Fibroblast of pulmonary artery (primary cell): Measurements from ENCODE around the gene WWOX.

Experiments
- DNase-seq: peaks from one replicate; pipeline ENCODE4 v3.0.0-alpha.2; 2010; ENCODE audit warnings: low read depth
- H3K4me3 ChIP-seq: replicated peaks from 2 replicates; pipeline ENCODE4 v1.5.1; 2011; ENCODE audit warnings: low read depth, mild to moderate bottlenecking, control low read depth, low read length, moderate library complexity
- CTCF ChIP-seq: IDR thresholded peaks from 2 replicates; pipeline ENCODE4 v1.5.1; 2011; ENCODE audit warnings: mild to moderate bottlenecking, control low read depth, low read length, inconsistent platforms; ENCODE audit errors: missing control alignments

Gene WWOX

GRCh38 chr16:78224342-78224741 lies 124.9 kb downstream of the WWOX start:
- no peak overlapping the region for H3K4me3 ChIP-seq
- TF ChIP-seq CTCF: no peak
- no peak for DNase-seq

- DNase-seq: no peak
- no peak overlapping the region for H3K4me3 ChIP-seq
- TF ChIP-seq CTCF: no peak
Measured at GRCh38 chr16:78225919-78226318, 126.5 kb downstream of the WWOX start.

DNA sequence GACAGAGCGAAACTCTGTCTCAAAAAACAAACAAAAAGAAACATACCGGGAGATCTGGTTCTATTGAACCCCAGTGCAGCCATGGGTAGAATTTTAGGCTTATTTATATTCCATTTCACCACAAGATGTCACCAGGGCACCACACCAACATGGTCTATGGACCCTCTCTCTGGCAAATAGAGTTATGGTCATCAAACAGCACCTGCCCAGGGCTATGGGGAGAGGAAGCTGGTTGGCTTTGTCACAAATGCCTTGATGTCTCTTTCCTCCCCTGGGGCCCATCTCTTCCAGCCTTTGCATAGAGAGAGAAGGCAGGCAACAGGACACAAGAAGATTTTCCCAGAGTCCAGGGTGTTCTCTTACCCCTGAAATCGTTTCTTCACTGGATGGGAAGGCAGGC lies 128.4 kb downstream of the WWOX start:
- no peak for DNase-seq
- no peak overlapping the region for H3K4me3 ChIP-seq
- no peak for TF ChIP-seq CTCF

DNA sequence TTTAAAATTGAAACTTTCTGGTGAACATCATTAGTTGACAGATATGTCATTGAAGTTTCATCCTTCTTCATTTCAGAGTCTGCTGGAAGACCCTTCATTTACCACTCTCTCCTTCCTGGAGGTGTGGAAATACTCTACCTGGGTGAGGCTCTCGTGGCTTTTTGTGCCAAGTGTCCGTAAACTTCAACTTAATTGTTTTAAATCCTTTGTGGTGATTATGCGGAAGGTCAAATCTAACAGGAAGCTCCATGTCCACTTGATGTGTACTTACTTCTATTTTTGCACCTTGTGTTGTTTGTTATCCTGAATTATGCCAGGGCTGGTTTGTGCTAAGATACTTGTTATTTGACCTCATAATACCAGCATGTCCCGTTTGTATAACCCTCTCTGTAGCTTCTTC lies 129.2 kb downstream of the WWOX start:
- no peak for DNase-seq
- no peak overlapping the region for H3K4me3 ChIP-seq
- TF ChIP-seq CTCF: no peak

GRCh38 chr16:78230832-78231231 lies 131.4 kb downstream of the WWOX start:
- no peak for TF ChIP-seq CTCF
- H3K4me3 ChIP-seq: no peak overlapping the region
- peak; percentile 6 for DNase-seq

GRCh38 chr16:78235168-78235800 lies 135.8 kb downstream of the WWOX start:
- DNase-seq: peak; percentile 58
- H3K4me3 ChIP-seq: no peak overlapping the region
- TF ChIP-seq CTCF: peak; percentile 83

DNA sequence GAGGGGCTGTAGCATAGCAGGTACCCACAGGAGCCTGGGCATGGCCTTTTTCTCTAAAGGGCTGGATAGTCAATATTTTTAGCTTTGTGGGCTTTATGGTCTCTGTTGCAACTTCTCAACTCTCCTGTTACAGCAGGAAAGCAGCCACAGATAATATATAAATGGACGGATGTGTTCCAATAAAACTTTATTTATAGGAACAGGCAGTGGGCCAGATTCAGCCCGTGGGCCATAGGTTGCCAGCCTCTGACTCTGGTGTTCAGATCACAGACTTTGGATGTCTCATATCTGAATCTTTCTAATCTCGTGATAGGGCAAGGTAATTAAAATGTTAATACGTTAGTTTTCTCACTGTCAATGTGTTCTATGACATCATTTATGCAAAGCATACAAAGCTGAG lies 136.4 kb downstream of the WWOX start:
- no peak for DNase-seq
- no peak for TF ChIP-seq CTCF
- no peak overlapping the region for H3K4me3 ChIP-seq
